Heart left ventricle (tissue), 16 donors: ENCODE data around the gene ZBED1. TPM values are rescaled to one million over a fixed set of nuclear protein-coding genes. Genes with fewer than 3 reads are reported as not detected.
"Not testable (repeated sequence)": the region's sequence is repeated elsewhere in the genome, so short reads cannot be mapped to it uniquely, and the experiment has no call there.

Experiments
- ATAC-seq, 4 donors: fragments of 200-7000 bp; cut with Tn5 transposase; one replicate each; pipeline ENCODE4 v1.9.1; 2020 to 2022; ENCODE audit warnings: moderate library complexity in 4 of 4, mild to moderate bottlenecking in 3 of 4, moderate number of reproducible peaks in 1 of 4
- DNase-seq, 5 donors: peaks; one replicate each; pipeline ENCODE4 v3.0.0-alpha.2; 2020
- H3K27ac ChIP-seq, 12 donors: fragments of 200-600 bp; sonication (generic) in 4 of 12; one replicate each; pipeline versions ENCODE4 v1.5.0 to v1.8.0; 2016 to 2022; ENCODE audit warnings: mild to moderate bottlenecking in 2 of 12
- H3K27me3 ChIP-seq, 9 donors: fragments of 200-600 bp; sonication (generic) in 2 of 9; one replicate each; pipeline versions ENCODE4 v1.5.1 to v1.8.0; 2016 to 2022; ENCODE audit warnings: mild to moderate bottlenecking in 3 of 9
- H3K36me3 ChIP-seq, 9 donors: fragments of 200-600 bp; sonication (generic) in 2 of 9; one replicate each; pipeline versions ENCODE4 v1.5.0 to v1.8.0; 2018 to 2022; ENCODE audit warnings: mild to moderate bottlenecking in 2 of 9
- H3K4me1 ChIP-seq, 12 donors: fragments of 200-600 bp; sonication (generic) in 4 of 12; one replicate each; pipeline versions ENCODE4 v1.5.0 to v1.8.0; 2016 to 2022; ENCODE audit warnings: mild to moderate bottlenecking in 3 of 12
- H3K4me3 ChIP-seq, 12 donors: fragments of 200-600 bp; sonication (generic) in 4 of 12; one replicate each; pipeline versions ENCODE4 v1.5.0 to v1.8.0; 2017 to 2022; ENCODE audit warnings: mild to moderate bottlenecking in 9 of 12, moderate library complexity in 4 of 12
- H3K9me3 ChIP-seq, 12 donors: fragments of 200-600 bp; sonication (generic) in 4 of 12; one replicate each; pipeline versions ENCODE4 v1.5.0 to v1.8.0; 2016 to 2022; ENCODE audit warnings: mild to moderate bottlenecking in 1 of 12
- CTCF ChIP-seq, 12 donors: fragments of 200-600 bp; sonication (generic) in 4 of 12; IDR thresholded peaks; one replicate each; pipeline versions ENCODE4 v1.5.0 to v1.8.0; 2018 to 2022; ENCODE audit warnings: antibody characterized with exemption in 12 of 12, mild to moderate bottlenecking in 5 of 12
- POLR2A ChIP-seq, 2 donors: fragments of 450-650 bp; IDR thresholded peaks; one replicate each; pipeline ENCODE4 v1.6.1; 2017; ENCODE audit warnings: antibody characterized with exemption in 2 of 2, mild to moderate bottlenecking in 2 of 2, moderate library complexity in 2 of 2
- WGBS, 4 donors: extraction: QIAGEN DNeasy Blood & Tissue Kit in 2 of 4; methylation state at CpG; one replicate each; pipeline versions ENCODE4 v1.1.5 to v1.1.7; 2013 to 2018; 5-methylcytosine and 5-hydroxymethylcytosine counted together
- intact Hi-C, 10 donors: fragments of 100-400 bp; cut with DNase I; formaldehyde crosslinking; loops; one replicate each; pipeline versions ENCODE4 v1.11.1 to v1.14.2; 2022
- polyA plus RNA-seq, 2 donors: library from polyadenylated mRNA; stranded (reverse); fragments of 200-250 nt; gene quantifications; one replicate each; pipeline ENCODE4 v1.2.3, GENCODE V29; 2013
- total RNA-seq, 9 donors: library from RNA; depleted of rRNA in 2 of 9; stranded (reverse); fragments of >200 nt in 2 of 9; fragmentation: NEBNext Ultra II Directional in 3 of 9; extraction: Animal tissue kit (Norgen Biotek cat#: 25700) in 3 of 9; gene quantifications; one replicate each; pipeline versions ENCODE4 v1.1.0 to v1.2.4, GENCODE V29; 2016 to 2023
- donor health status: ischemic (EF 13 %, LVEDD 7.1; RV severe dilation, severe dysfunction).
- donor health status: healthy with polysubstance abuse.
- donor health status: DM: no; HTN: yes; CAD: no.
- donor health status: DM: no; HTN: no; CAD: no.
- donor health status: ischemic (EF 25% LVEDD 6.9; RV normal size, moderate dysfunction).
- donor health status: ischemic (EF 25% LVEDD 5.7; RV mildly dilated, moderate dysfunction).
- donor health status: healthy.
- donor health status: DM: yes; HTN: yes; CAD: no.
- donor health status: ischemic (EF 35%, LVEDD 5.7; RV mildly dilated, moderate dysfunction).
- donor health status: nonischemic (EF 11% LVEDD 7.7; RV severe dilation, severe dysfunction).
- donor health status: DM: yes; HTN: yes; CAD: no.
- donor health status: PGD.
- donor health status: ischemic (EF 29% LVEDD 5.4; RV normal size, mild dysfunction).
- donor health status: nonischemic (EF 23%, LVEDD 6.1; RV moderate dilation, normal function).

Gene ZBED1
- total and polyA plus RNA-seq, 11 donors, result 25.9 to 87.1 (median 59.5) TPM

GRCh38 chrX:2484721-2485648, 15.8 kb downstream of the ZBED1 start:
- 43 to 63% (median 57%) methylated on average over 26 of the region's 26 CpGs for WGBS, 4 donors
- no peak for DNase-seq
- peak overlapping the region in 10 of 12 donors; percentile 16 to 46 (median 32) for H3K4me3 ChIP-seq
- no peaks in the 10 kb centered on the region for H3K27me3 ChIP-seq
- peaks cover 0 to under 1% (median 0%) of the 10 kb centered on the region in 12 donors for H3K9me3 ChIP-seq
- intact Hi-C loops, result no loop called here
- H3K36me3 ChIP-seq, result peaks cover 6 to 42% (median 37%) of the 10 kb centered on the region in 9 donors
- ATAC-seq, result peak; percentile 33 to 60 (median 49)
- peak overlapping the region; percentile 35 to 78 (median 70) for H3K27ac ChIP-seq
- no peak for TF ChIP-seq CTCF (IDR thresholded peaks at IDR 0.05)
- no peak for TF ChIP-seq POLR2A (IDR thresholded peaks at IDR 0.05)
- peaks cover 0 to 28% (median 11%) of the 10 kb centered on the region in 12 donors for H3K4me1 ChIP-seq

- Histone ChIP-seq H3K4me1 (peaks cover 0 to 28% (median 11%) of the 10 kb centered on the region in 12 donors), H3K9me3 (peaks cover 0 to 4% (median 0%) of the 10 kb centered on the region in 12 donors), H3K27ac (peak overlapping the region; percentile 35 to 78 (median 70)), H3K27me3 (no peaks in the 10 kb centered on the region), H3K4me3 (peak overlapping the region in 9 of 12 donors; percentile 17 to 46 (median 35)), H3K36me3 (peaks cover under 1 to 36% (median 29%) of the 10 kb centered on the region in 9 donors)
- no peak for DNase-seq
- peak in 1 of 4 donors; percentile 7 for ATAC-seq
- no peak for TF ChIP-seq CTCF (IDR thresholded peaks at IDR 0.05)
- no peak for TF ChIP-seq POLR2A (IDR thresholded peaks at IDR 0.05)
- intact Hi-C loops, result no loop called here
- WGBS, 4 donors, result 36 to 56% (median 37%) methylated on average over 12 of the region's 12 CpGs
These were observed 16.5 kb downstream of the ZBED1 start for GRCh38 chrX:2484256-2484655.

GRCh38 chrX:2483398-2484060, 17.2 kb downstream of the ZBED1 start:
- no peaks in the 10 kb centered on the region for H3K27me3 ChIP-seq
- peak overlapping the region in 10 of 12 donors; percentile 35 to 78 (median 64) for H3K27ac ChIP-seq
- peaks cover 0 to 4% (median 0%) of the 10 kb centered on the region in 12 donors for H3K9me3 ChIP-seq
- DNase-seq (no peak), ATAC-seq (no peak)
- intact Hi-C loops, result no loop called here
- no peak for TF ChIP-seq CTCF (IDR thresholded peaks at IDR 0.05)
- TF ChIP-seq POLR2A (IDR thresholded peaks at IDR 0.05), result no peak
- peaks cover 0 to 28% (median 22%) of the 10 kb centered on the region in 9 donors for H3K36me3 ChIP-seq
- peaks cover 0 to 28% (median 11%) of the 10 kb centered on the region in 12 donors for H3K4me1 ChIP-seq
- WGBS, 4 donors, result 69 to 92% (median 78%) methylated on average over 16 of the region's 16 CpGs
- H3K4me3 ChIP-seq, result peak overlapping the region in 1 of 12 donors; percentile 46

GRCh38 chrX:2481597-2481996, 19.2 kb downstream of the ZBED1 start:
- H3K27me3 ChIP-seq, H3K9me3 ChIP-seq, intact Hi-C loops, DNase-seq, H3K4me3 ChIP-seq: not testable (repeated sequence)
- H3K27ac ChIP-seq, result peak overlapping the region in 5 of 12 donors; percentile 1 to 30 (median 19)
- peaks cover 0 to 28% (median 11%) of the 10 kb centered on the region in 12 donors for H3K4me1 ChIP-seq
- peak; percentile 61 to 75 (median 68) for ATAC-seq
- WGBS, 4 donors, result 58 to 82% (median 66%) methylated on average over 11 to 12 of the region's 12 CpGs
- H3K36me3 ChIP-seq, result peaks cover 0 to 10% (median 3%) of the 10 kb centered on the region in 9 donors

- H3K4me3 ChIP-seq, intact Hi-C loops, H3K9me3 ChIP-seq, DNase-seq, ATAC-seq, H3K27ac ChIP-seq, H3K27me3 ChIP-seq, H3K36me3 ChIP-seq: not testable (repeated sequence)
- H3K4me1 ChIP-seq, result peaks cover 0 to 30% (median 10%) of the 10 kb centered on the region in 12 donors
- WGBS, 4 donors, result 81 to 95% (median 90%) methylated on average over 5 of the region's 5 CpGs
These were observed 20.8 kb downstream of the ZBED1 start for GRCh38 chrX:2479982-2480381.
